ENCODE measurements around the gene IL22RA1.

The IL22RA1 gene

GRCh38 chr1:24142546-24143534, at the start of gene IL22RA1:
Gene IL22RA1 (minus strand): TSS chr1:24143140. CDS start chr1:24143082, 58 bp downstream.
- DNase-seq, result no peak

- no peak for DNase-seq
Measured at GRCh38 chr1:24191860-24192259, 48.9 kb upstream of the IL22RA1 start.

- DNase-seq, result no peak
Measured at GRCh38 chr1:24190983-24191461, 48.1 kb upstream of the IL22RA1 start.

GRCh38 chr1:24189528-24189927, 46.6 kb upstream of the IL22RA1 start:
- no peak for DNase-seq

GRCh38 chr1:24186993-24187790, 44.3 kb upstream of the IL22RA1 start, which contains the start of gene IFNLR1:
Gene IFNLR1 (minus strand): TSS chr1:24187289. CDS start chr1:24187248, 41 bp downstream.
- peak; percentile 31 to 61 for DNase-seq

GRCh38 chr1:24186711-24186992, 43.7 kb upstream of the IL22RA1 start:
- DNase-seq, result no peak

GRCh38 chr1:24186031-24186710, 43.2 kb upstream of the IL22RA1 start:
- DNase-seq, result no peak

GRCh38 chr1:24185076-24185475, 42.1 kb upstream of the IL22RA1 start:
- DNase-seq, result no peak

- DNase-seq, result no peak
Measured at GRCh38 chr1:24182061-24182460, 39.1 kb upstream of the IL22RA1 start.

GRCh38 chr1:24181619-24182018, 38.7 kb upstream of the IL22RA1 start:
- DNase-seq, result no peak

GRCh38 chr1:24180676-24181075, 37.7 kb upstream of the IL22RA1 start:
- DNase-seq, result no peak

- no peak for DNase-seq
Measured at GRCh38 chr1:24179251-24179840, 36.4 kb upstream of the IL22RA1 start.

GRCh38 chr1:24178407-24178806, 35.5 kb upstream of the IL22RA1 start:
- DNase-seq, result no peak

GRCh38 chr1:24177161-24177560, 34.2 kb upstream of the IL22RA1 start:
- DNase-seq, result no peak

GRCh38 chr1:24175033-24175755, 32.3 kb upstream of the IL22RA1 start:
- DNase-seq, result no peak

- no peak for DNase-seq
Measured at GRCh38 chr1:24173638-24174575, 31.0 kb upstream of the IL22RA1 start.

GRCh38 chr1:24172598-24172997, 29.7 kb upstream of the IL22RA1 start:
- DNase-seq, result no peak

- no peak for DNase-seq
Measured at GRCh38 chr1:24169286-24169685, 26.3 kb upstream of the IL22RA1 start.

GRCh38 chr1:24168245-24168644, 25.3 kb upstream of the IL22RA1 start:
- no peak for DNase-seq

- DNase-seq, result no peak
Measured at GRCh38 chr1:24167008-24167407, 24.1 kb upstream of the IL22RA1 start.

- no peak for DNase-seq
Measured at GRCh38 chr1:24165500-24165899, 22.6 kb upstream of the IL22RA1 start.

Measured in NCI-H187 (cell line).